ENCODE measurements around the gene MPV17.

DNA sequence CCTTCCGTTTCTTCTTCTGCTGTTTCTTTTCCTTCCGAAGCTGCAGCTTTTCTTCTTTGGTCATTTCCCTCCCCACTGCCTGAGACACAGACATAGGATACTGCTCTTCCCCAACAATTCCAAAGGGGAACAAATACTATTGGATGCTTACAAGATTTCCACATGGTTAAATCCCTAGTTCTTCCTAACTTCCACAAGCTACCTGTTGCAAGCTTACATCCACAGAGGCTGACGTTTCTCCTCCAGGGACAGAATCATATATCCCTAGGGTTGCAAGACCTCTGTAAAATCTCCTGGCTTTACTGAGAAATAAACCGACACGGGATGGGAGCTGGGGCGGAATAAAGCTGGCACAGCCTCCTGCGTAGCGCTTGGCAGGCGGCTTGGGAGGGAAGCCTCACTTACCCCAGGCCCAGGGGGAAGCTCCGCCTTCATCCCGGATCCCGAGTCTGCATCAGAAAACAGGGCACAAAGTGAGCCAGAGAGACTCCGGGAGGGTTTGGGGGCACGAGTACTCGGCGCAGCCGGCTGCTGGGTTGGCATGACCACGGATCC, 46.7 kb upstream of the MPV17 start:
- TF ChIP-seq, protein P1, sequence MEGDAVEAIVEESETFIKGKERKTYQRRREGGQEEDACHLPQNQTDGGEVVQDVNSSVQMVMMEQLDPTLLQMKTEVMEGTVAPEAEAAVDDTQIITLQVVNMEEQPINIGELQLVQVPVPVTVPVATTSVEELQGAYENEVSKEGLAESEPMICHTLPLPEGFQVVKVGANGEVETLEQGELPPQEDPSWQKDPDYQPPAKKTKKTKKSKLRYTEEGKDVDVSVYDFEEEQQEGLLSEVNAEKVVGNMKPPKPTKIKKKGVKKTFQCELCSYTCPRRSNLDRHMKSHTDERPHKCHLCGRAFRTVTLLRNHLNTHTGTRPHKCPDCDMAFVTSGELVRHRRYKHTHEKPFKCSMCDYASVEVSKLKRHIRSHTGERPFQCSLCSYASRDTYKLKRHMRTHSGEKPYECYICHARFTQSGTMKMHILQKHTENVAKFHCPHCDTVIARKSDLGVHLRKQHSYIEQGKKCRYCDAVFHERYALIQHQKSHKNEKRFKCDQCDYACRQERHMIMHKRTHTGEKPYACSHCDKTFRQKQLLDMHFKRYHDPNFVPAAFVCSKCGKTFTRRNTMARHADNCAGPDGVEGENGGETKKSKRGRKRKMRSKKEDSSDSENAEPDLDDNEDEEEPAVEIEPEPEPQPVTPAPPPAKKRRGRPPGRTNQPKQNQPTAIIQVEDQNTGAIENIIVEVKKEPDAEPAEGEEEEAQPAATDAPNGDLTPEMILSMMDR (IDR thresholded peaks at IDR 0.05; ENCODE audit: low read depth, low read length): no peak
- no peak for TF ChIP-seq EZH2phosphoT487 (IDR thresholded peaks at IDR 0.05; ENCODE audit: low read depth)
